ENCODE results near the gene TBC1D16. TPM values are rescaled to one million over a fixed set of nuclear protein-coding genes. Genes with fewer than 3 reads are reported as not detected.

TBC1D16 gene
- total RNA-seq, 2 experiments from 2014 or later, result 8.3 to 10.4 TPM

DNA sequence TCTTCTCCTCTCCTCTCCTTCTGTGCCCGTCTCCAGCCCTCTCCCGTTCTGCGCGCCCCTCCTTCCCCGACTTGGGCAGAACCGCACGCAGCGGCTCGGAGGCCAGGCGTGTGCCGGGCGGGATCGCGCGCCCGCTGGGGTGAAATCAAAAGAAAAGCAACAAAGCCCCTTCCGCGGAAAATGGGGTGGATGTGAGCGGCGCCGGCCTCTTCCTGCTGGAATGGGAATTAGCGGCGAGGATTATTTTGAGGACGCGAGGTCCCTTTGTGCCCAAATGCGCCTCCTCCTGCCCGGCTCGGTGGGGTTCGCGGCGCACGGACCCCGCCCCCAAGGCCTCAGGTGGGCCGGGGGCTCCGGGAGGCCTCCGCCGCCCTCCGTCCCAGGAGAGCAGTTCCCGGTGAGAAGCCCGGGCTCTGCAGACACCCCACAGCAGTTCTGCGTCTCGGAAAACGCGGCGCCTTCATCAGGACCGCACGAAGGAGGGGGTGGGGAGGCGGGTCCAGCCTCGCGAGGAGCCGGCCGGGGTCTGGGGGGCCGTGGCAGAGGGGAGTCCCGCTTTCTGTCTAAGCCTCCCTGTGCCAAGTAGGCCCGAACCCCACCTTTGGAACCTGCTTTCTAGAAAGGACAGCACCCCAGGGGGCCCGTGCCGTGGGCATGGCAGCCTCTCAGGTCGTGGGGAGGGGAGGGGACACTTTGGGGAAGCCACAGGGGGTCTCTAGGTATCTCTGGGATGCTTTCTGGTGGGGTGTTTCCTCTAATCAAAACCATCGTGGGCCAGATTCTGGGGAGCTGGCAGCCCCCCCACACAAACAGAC lies 105.4 kb downstream of the TBC1D16 start:
- Mint-ChIP-seq H3K4me1 (peaks cover 9% of the 10 kb centered on the region), H3K36me3 (ENCODE audit: low read depth) (no peaks in the 10 kb centered on the region), H3K27ac (no peak overlapping the region), H3K27me3 (peaks cover 32% of the 10 kb centered on the region), H3K4me3 (no peak overlapping the region), H3K9me3 (ENCODE audit: low read depth) (no peaks in the 10 kb centered on the region)
- CTCF ChIA-PET, result interaction anchor here (1.0 kb wide), 1 partner anchor 272 kb away, joined by 3 read pairs; no protein-coding TSS in a partner anchor
- DNase-seq (no peak), ATAC-seq (no peak)
- POLR2A ChIA-PET, result interaction anchor here (0.7 kb wide), 1 partner anchor 110 kb away, joined by 6 read pairs; no protein-coding TSS in a partner anchor
- intact Hi-C loops (cut with DNase I, micrococcal nuclease), result loop anchor here in 1 of 2 experiments (10.0 kb wide), 1 partner anchor 65 kb away; no protein-coding TSS in a partner anchor

DNA sequence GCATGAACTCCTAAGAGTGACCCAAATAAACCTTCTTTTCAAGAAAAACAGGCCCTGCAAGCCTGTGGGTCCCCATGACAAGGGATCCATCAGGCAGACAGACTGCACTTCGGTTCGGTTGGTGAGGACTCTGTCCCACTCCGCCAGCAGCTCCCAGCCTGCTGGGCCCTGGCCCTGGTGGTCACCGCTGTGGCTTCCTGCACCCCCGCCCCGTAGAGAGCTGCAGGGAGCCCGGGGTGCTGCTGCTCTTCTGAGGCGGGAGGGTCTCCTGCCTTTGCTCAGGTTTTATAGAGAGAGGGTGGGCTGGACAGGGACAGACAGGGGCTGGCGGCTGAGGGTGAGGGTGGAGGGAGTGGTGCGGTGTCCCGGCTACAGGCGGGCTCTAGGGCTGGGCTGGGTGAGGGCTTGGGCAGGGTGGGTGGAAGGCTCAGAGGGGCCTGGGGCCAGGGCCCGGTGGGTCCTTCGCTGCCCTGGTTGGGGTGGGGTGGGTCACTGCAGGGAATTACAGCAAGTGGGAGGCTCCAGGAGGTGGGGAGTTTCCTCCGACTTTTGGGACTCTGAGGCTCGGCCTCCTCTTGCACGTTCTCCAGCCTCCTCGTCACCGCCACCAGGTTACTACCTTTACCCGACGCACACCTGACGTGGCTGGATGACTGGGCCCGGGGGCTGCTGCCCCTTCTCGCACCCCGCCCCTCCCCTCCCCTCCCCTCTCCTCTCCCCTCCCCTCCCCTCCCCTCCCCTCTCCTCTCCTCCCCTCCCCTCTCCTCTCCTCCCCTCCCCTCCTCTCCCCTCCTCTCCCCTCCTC lies 106.2 kb downstream of the TBC1D16 start:
- H3K4me3 Mint-ChIP-seq, result no peak overlapping the region
- H3K36me3 Mint-ChIP-seq (ENCODE audit: low read depth), result no peaks in the 10 kb centered on the region
- DNase-seq (no peak), ATAC-seq (no peak)
- intact Hi-C loops (cut with DNase I, micrococcal nuclease), result loop anchor here in 1 of 2 experiments (10.0 kb wide), 1 partner anchor 65 kb away; no protein-coding TSS in a partner anchor
- H3K27me3 Mint-ChIP-seq, result peaks cover 30% of the 10 kb centered on the region
- POLR2A ChIA-PET, result no interaction called here
- H3K4me1 Mint-ChIP-seq, result peaks cover 9% of the 10 kb centered on the region
- CTCF ChIA-PET, result interaction anchor here (0.6 to 0.8 kb wide), 2 partner anchors 41 to 188 kb away, joined by 3 read pairs; no protein-coding TSS in a partner anchor
- H3K27ac Mint-ChIP-seq, result no peak overlapping the region
- no peaks in the 10 kb centered on the region for H3K9me3 Mint-ChIP-seq (ENCODE audit: low read depth)

- ChIA-PET CTCF (interaction anchor here (0.6 to 0.8 kb wide), 2 partner anchors 40 to 187 kb away, joined by 3 read pairs; no protein-coding TSS in a partner anchor), POLR2A (interaction anchor here (0.6 kb wide), 1 partner anchor 9 kb away, joined by 3 read pairs; no protein-coding TSS in a partner anchor)
- no peaks in the 10 kb centered on the region for H3K9me3 Mint-ChIP-seq (ENCODE audit: low read depth)
- H3K36me3 Mint-ChIP-seq (ENCODE audit: low read depth), result no peaks in the 10 kb centered on the region
- no peak overlapping the region for H3K4me3 Mint-ChIP-seq
- intact Hi-C loops (cut with DNase I, micrococcal nuclease), result no loop called here
- no peak overlapping the region for H3K27ac Mint-ChIP-seq
- no peak for ATAC-seq
- DNase-seq, result no peak
- H3K4me1 Mint-ChIP-seq, result peaks cover 9% of the 10 kb centered on the region
- peaks cover 30% of the 10 kb centered on the region for H3K27me3 Mint-ChIP-seq
Measured at GRCh38 chr17:79928502-79929256, 107.0 kb downstream of the TBC1D16 start.

GRCh38 chr17:79927688-79928501 lies 107.8 kb downstream of the TBC1D16 start:
- POLR2A ChIA-PET, result interaction anchor here (0.6 kb wide), 1 partner anchor 8 kb away, joined by 3 read pairs; no protein-coding TSS in a partner anchor
- Mint-ChIP-seq H3K27ac (no peak overlapping the region), H3K27me3 (peaks cover 24% of the 10 kb centered on the region), H3K9me3 (ENCODE audit: low read depth) (no peaks in the 10 kb centered on the region), H3K36me3 (ENCODE audit: low read depth) (no peaks in the 10 kb centered on the region), H3K4me3 (no peak overlapping the region), H3K4me1 (peaks cover 9% of the 10 kb centered on the region)
- ATAC-seq (no peak), DNase-seq (no peak)
- CTCF ChIA-PET, result no interaction called here
- intact Hi-C loops (cut with DNase I, micrococcal nuclease), result no loop called here

DNA sequence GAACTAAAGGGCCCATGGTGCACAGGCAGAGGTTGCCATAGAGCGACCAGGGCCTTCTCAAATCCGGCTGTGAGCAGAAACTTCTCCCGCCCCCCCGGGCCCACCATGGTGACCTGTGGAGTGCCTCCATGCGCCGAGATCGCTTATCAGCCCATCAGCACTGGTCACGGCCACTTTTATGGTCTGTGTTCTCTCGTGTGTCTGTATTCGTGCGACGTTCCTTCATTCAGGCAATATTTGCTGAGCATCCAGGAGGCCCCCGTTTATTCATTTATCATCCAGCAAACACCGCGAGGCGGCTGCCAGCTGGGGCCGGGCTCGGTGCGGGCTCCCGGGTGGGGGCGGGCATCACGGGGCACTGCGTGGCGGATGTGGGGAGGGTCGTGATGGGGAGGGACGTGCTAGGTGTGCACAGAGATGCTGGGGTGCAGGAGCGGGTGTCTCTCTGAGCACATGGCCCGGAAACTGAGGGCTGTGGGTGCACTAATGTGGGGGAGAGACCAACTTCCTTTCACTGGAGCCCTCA lies 108.5 kb downstream of the TBC1D16 start:
- Mint-ChIP-seq H3K9me3 (ENCODE audit: low read depth) (no peaks in the 10 kb centered on the region), H3K27ac (no peak overlapping the region), H3K36me3 (ENCODE audit: low read depth) (no peaks in the 10 kb centered on the region), H3K4me3 (no peak overlapping the region), H3K27me3 (peaks cover 22% of the 10 kb centered on the region), H3K4me1 (peaks cover 9% of the 10 kb centered on the region)
- intact Hi-C loops (cut with DNase I, micrococcal nuclease), result no loop called here
- POLR2A ChIA-PET, result no interaction called here
- no peak for DNase-seq
- CTCF ChIA-PET, result no interaction called here
- no peak for ATAC-seq

- H3K9me3 Mint-ChIP-seq (ENCODE audit: low read depth), result no peaks in the 10 kb centered on the region
- H3K4me3 Mint-ChIP-seq, result no peak overlapping the region
- H3K36me3 Mint-ChIP-seq (ENCODE audit: low read depth), result no peaks in the 10 kb centered on the region
- peaks cover 20% of the 10 kb centered on the region for H3K27me3 Mint-ChIP-seq
- H3K4me1 Mint-ChIP-seq, result peaks cover 9% of the 10 kb centered on the region
- no peak overlapping the region for H3K27ac Mint-ChIP-seq
- ATAC-seq (no peak), DNase-seq (no peak)
- POLR2A ChIA-PET, result no interaction called here
- intact Hi-C loops (cut with DNase I, micrococcal nuclease), result no loop called here
- CTCF ChIA-PET, result interaction anchor here (0.7 kb wide), 1 partner anchor 620 kb away, joined by 3 read pairs; no protein-coding TSS in a partner anchor
Measured at GRCh38 chr17:79926605-79927135, 109.0 kb downstream of the TBC1D16 start.

DNA sequence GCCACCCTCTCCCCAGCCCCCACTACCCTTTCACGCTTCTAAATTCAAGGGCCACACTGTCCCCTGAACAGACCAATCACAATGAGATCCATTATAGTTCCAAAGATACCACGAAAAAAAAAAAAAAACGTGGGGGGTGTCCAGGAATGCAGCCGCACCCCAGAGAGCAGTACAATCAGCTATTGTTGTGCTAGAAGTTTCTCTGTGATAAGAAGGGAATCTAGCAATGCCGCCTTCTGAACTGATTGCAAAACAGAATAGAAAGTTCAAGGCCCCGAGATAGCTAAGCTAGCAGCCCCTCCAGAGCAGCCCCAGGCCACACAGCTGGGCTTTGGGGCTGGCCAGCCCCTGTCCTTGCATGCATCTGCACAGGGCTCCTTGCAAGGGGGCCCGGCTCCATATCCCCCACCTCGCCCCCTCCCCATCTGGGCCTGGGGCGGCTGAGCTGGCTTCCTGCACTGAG lies 109.5 kb downstream of the TBC1D16 start:
- H3K4me3 Mint-ChIP-seq, result no peak overlapping the region
- ChIA-PET CTCF (interaction anchor here (0.7 kb wide), 1 partner anchor 620 kb away, joined by 3 read pairs; no protein-coding TSS in a partner anchor), POLR2A (no interaction called here)
- H3K27me3 Mint-ChIP-seq, result peaks cover 15% of the 10 kb centered on the region
- H3K4me1 Mint-ChIP-seq, result peaks cover 5% of the 10 kb centered on the region
- no peaks in the 10 kb centered on the region for H3K36me3 Mint-ChIP-seq (ENCODE audit: low read depth)
- DNase-seq (no peak), ATAC-seq (no peak)
- H3K27ac Mint-ChIP-seq, result no peak overlapping the region
- intact Hi-C loops (cut with DNase I, micrococcal nuclease), result no loop called here
- H3K9me3 Mint-ChIP-seq (ENCODE audit: low read depth), result no peaks in the 10 kb centered on the region

GRCh38 chr17:79925242-79925957 lies 110.3 kb downstream of the TBC1D16 start:
- ChIA-PET POLR2A (no interaction called here), CTCF (no interaction called here)
- intact Hi-C loops (cut with DNase I, micrococcal nuclease), result loop anchor here in 1 of 2 experiments (2.0 kb wide), 1 partner anchor 183 kb away; no protein-coding TSS in a partner anchor
- H3K36me3 Mint-ChIP-seq (ENCODE audit: low read depth), result no peaks in the 10 kb centered on the region
- H3K27ac Mint-ChIP-seq, result no peak overlapping the region
- DNase-seq (no peak), ATAC-seq (no peak)
- peaks cover 4% of the 10 kb centered on the region for H3K4me1 Mint-ChIP-seq
- peaks cover 12% of the 10 kb centered on the region for H3K27me3 Mint-ChIP-seq
- H3K9me3 Mint-ChIP-seq (ENCODE audit: low read depth), result no peaks in the 10 kb centered on the region
- no peak overlapping the region for H3K4me3 Mint-ChIP-seq

GRCh38 chr17:79924639-79924976 lies 111.1 kb downstream of the TBC1D16 start:
- H3K27ac Mint-ChIP-seq, result no peak overlapping the region
- DNase-seq, result no peak
- intact Hi-C loops (cut with DNase I, micrococcal nuclease), result loop anchor here in 1 of 2 experiments (2.0 kb wide), 1 partner anchor 182 kb away; no protein-coding TSS in a partner anchor
- no peak overlapping the region for H3K4me3 Mint-ChIP-seq
- ChIA-PET POLR2A (no interaction called here), CTCF (interaction anchor here (0.6 kb wide), 1 partner anchor 1954 kb away, joined by 3 read pairs; no protein-coding TSS in a partner anchor)
- H3K36me3 Mint-ChIP-seq (ENCODE audit: low read depth), result no peaks in the 10 kb centered on the region
- H3K9me3 Mint-ChIP-seq (ENCODE audit: low read depth), result no peaks in the 10 kb centered on the region
- H3K27me3 Mint-ChIP-seq, result peaks cover 12% of the 10 kb centered on the region
- H3K4me1 Mint-ChIP-seq, result peaks cover 4% of the 10 kb centered on the region
- no peak for ATAC-seq
